Neural progenitor cell (in vitro differentiated cells): ENCODE measurements around the gene RBL2. TPM values are rescaled to one million over a fixed set of nuclear protein-coding genes. Genes with fewer than 3 reads are reported as not detected.

ENCODE experiments used
- DNase-seq: peaks from one replicate; pipeline ENCODE4 v3.0.0-alpha.2; 2016; ENCODE audit warnings: low spot score
- H2AFZ ChIP-seq: fragments of 200-600 bp; sonication (generic); replicated peaks from 2 replicates; pipeline ENCODE4 v1.6.1; 2016; ENCODE audit warnings: antibody characterized with exemption
- H3F3A ChIP-seq: fragments of 200-600 bp; sonication (generic); 2 replicates; pipeline ENCODE4 v1.6.1; 2016; ENCODE audit warnings: antibody characterized with exemption, low read depth
- H3K27ac ChIP-seq: fragments of 200-600 bp; sonication (generic); 2 replicates; pipeline ENCODE4 v1.5.1; 2016; ENCODE audit warnings: mild to moderate bottlenecking
- H3K27me3 ChIP-seq: fragments of 200-600 bp; sonication (generic); 2 replicates; pipeline ENCODE4 v1.6.1; 2016; ENCODE audit warnings: mild to moderate bottlenecking, moderate library complexity
- H3K36me3 ChIP-seq: fragments of 200-600 bp; sonication (generic); 2 replicates; pipeline ENCODE4 v1.5.1; 2016
- H3K4me1 ChIP-seq: fragments of 200-600 bp; sonication (generic); 2 replicates; pipeline ENCODE4 v1.6.1; 2016; ENCODE audit warnings: mixed run types
- H3K4me2 ChIP-seq: fragments of 200-600 bp; sonication (generic); 2 replicates; pipeline ENCODE4 v1.6.1; 2016
- H3K4me3 ChIP-seq: fragments of 200-600 bp; sonication (generic); 2 replicates; pipeline ENCODE4 v1.5.1; 2016
- H3K79me2 ChIP-seq: fragments of 200-600 bp; sonication (generic); 2 replicates; pipeline ENCODE4 v1.6.1; 2016; ENCODE audit warnings: low read depth
- H3K9ac ChIP-seq: fragments of 200-600 bp; sonication (generic); 2 replicates; pipeline ENCODE4 v1.6.1; 2016
- H3K9me3 ChIP-seq: fragments of 200-600 bp; sonication (generic); 2 replicates; pipeline ENCODE4 v1.5.1; 2016; ENCODE audit warnings: low read depth
- H4K20me1 ChIP-seq: fragments of 200-600 bp; sonication (generic); 2 replicates; pipeline ENCODE4 v1.6.1; 2016; ENCODE audit warnings: low read depth
- H3K27ac Mint-ChIP-seq: 3 replicates; pipeline ENCODE4 v1.8.0; 2021; ENCODE audit warnings: mixed read lengths
- H3K27me3 Mint-ChIP-seq: 2 replicates; pipeline ENCODE4 v1.8.0; 2022; ENCODE audit warnings: low read depth, mild to moderate bottlenecking, inconsistent platforms, moderate library complexity, mixed read lengths; ENCODE audit not compliant: insufficient read depth
- H3K36me3 Mint-ChIP-seq: 3 replicates; pipeline ENCODE4 v1.8.0; 2021; ENCODE audit warnings: mixed read lengths
- H3K4me1 Mint-ChIP-seq: 3 replicates; pipeline ENCODE4 v1.8.0; 2021; ENCODE audit warnings: mixed read lengths
- H3K4me3 Mint-ChIP-seq: 3 replicates; pipeline ENCODE4 v1.8.0; 2021; ENCODE audit warnings: mild to moderate bottlenecking, moderate library complexity, mixed read lengths
- H3K9me3 Mint-ChIP-seq: 3 replicates; pipeline ENCODE4 v1.8.0; 2020; ENCODE audit warnings: mixed read lengths
- CTCF ChIP-seq: fragments of 200-600 bp; sonication (generic); IDR thresholded peaks from 2 replicates; pipeline ENCODE4 v1.5.1; 2017; ENCODE audit warnings: antibody characterized with exemption, mild to moderate bottlenecking
- EZH2 ChIP-seq: fragments of 200-600 bp; sonication (generic); IDR thresholded peaks from 2 replicates; pipeline ENCODE4 v1.6.1; 2017; ENCODE audit warnings: antibody characterized with exemption, mild to moderate bottlenecking, moderate library complexity
- EZH2phosphoT487 ChIP-seq: fragments of 200-600 bp; sonication (generic); IDR thresholded peaks from 2 replicates; pipeline ENCODE4 v1.6.1; 2017; ENCODE audit warnings: antibody characterized with exemption
- total RNA-seq: library from RNA; depleted of rRNA; stranded (reverse); fragments of >200 nt; gene quantifications from 2 replicates; pipeline ENCODE4 v1.2.3, GENCODE V29; 2015; ENCODE audit warnings: low replicate concordance

Gene RBL2
- total RNA-seq, 1 donor from 2014 or later = 58.1 TPM

DNA sequence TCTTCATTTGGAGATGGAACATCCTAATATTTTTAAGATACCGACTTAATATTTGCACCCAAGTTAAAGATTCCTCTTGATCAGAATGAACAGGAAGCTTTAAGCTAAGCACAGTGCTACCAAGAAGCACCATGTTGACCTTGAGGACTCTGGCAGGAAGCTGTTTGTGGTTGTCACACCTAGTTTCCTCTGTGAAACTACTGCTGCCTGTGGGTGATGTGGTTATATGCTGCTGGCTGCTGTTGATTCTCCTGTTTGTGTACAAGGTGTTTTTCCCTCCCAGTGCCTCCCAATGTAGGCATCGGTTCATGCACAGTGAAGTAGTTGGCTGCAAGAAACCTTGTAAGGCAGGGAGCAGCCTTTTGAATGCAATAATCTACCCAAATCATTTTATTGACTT lies 23.4 kb downstream of the RBL2 start:
- H3K36me3 Mint-ChIP-seq = peaks cover 37% of the 10 kb centered on the region
- no peaks in the 10 kb centered on the region for H3K27me3 Mint-ChIP-seq
- H3K36me3 ChIP-seq = peaks cover 13% of the 10 kb centered on the region

GRCh38 chr16:53458635-53459034 lies 24.4 kb downstream of the RBL2 start:
- Histone ChIP-seq H3K9me3 (no peaks in the 10 kb centered on the region), H3K27me3 (no peaks in the 10 kb centered on the region), H3K4me1 (no peaks in the 10 kb centered on the region), H3K79me2 (no peaks in the 10 kb centered on the region), H2AFZ (no peak overlapping the region), H3F3A (no peaks in the 10 kb centered on the region), H3K4me2 (no peak overlapping the region), H3K4me3 (no peak overlapping the region), H4K20me1 (no peaks in the 10 kb centered on the region), H3K36me3 (peaks cover 13% of the 10 kb centered on the region), H3K9ac (no peak overlapping the region), H3K27ac (no peak overlapping the region)
- no peak overlapping the region for H3K27ac Mint-ChIP-seq
- no peak overlapping the region for H3K4me3 Mint-ChIP-seq
- H3K27me3 Mint-ChIP-seq = no peaks in the 10 kb centered on the region
- H3K9me3 Mint-ChIP-seq = no peaks in the 10 kb centered on the region
- DNase-seq = no peak
- H3K36me3 Mint-ChIP-seq = peaks cover 37% of the 10 kb centered on the region
- no peak for TF ChIP-seq EZH2
- no peak for TF ChIP-seq EZH2phosphoT487
- no peak for TF ChIP-seq CTCF
- no peaks in the 10 kb centered on the region for H3K4me1 Mint-ChIP-seq

More for the DNA sequence above, 23.4 kb downstream of the RBL2 start:
- Mint-ChIP-seq H3K9me3 (no peaks in the 10 kb centered on the region), H3K27ac (no peak overlapping the region), H3K4me1 (no peaks in the 10 kb centered on the region), H3K4me3 (no peak overlapping the region)
- no peaks in the 10 kb centered on the region for H4K20me1 ChIP-seq
- no peak for TF ChIP-seq EZH2phosphoT487
- TF ChIP-seq EZH2 = no peak
- no peak for TF ChIP-seq CTCF
- no peaks in the 10 kb centered on the region for H3F3A ChIP-seq
- H3K9me3 ChIP-seq = no peaks in the 10 kb centered on the region
- no peak overlapping the region for H3K27ac ChIP-seq
- no peak overlapping the region for H3K4me3 ChIP-seq
- H2AFZ ChIP-seq = no peak overlapping the region
- H3K79me2 ChIP-seq = no peaks in the 10 kb centered on the region
- H3K9ac ChIP-seq = no peak overlapping the region
- H3K4me1 ChIP-seq = no peaks in the 10 kb centered on the region
- no peak for DNase-seq
- H3K27me3 ChIP-seq = no peaks in the 10 kb centered on the region
- no peak overlapping the region for H3K4me2 ChIP-seq

DNA sequence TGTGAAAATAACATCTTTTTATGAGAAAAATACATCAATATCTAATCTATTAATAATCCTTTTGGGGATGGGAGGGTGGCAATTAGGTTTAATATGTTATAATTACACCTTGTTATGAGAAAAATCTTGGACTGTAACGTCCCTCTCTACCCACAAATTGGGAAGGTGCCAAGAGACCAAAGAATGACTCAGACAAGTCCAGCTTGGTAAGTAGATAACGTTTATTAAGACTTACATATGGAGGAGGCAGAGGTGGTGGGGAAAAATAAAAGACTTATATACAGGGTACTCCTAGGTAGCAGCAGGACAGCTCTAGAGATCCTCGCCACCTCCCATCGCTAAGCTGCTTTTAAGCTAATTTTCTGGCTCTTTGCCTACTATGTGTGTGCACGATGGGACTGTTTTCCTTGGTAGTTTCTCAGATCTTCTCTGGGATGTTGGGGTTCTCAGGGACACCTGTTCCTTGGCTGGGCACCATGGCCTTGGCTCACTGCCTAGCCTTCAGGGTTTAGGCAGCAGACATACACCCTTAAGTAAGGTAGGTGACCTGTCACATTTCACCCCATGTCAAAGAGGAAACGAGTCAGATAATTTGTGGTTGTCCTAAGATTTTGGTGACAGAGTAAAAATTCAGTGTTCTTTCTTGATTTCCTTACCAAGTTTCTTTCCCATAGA lies 31.5 kb downstream of the RBL2 start:
- Mint-ChIP-seq H3K4me1 (peaks cover 4% of the 10 kb centered on the region), H3K27ac (peak overlapping the region; percentile 72), H3K27me3 (no peaks in the 10 kb centered on the region), H3K9me3 (no peaks in the 10 kb centered on the region), H3K36me3 (peaks cover 18% of the 10 kb centered on the region), H3K4me3 (no peak overlapping the region)
- Histone ChIP-seq H3K9ac (no peak overlapping the region), H4K20me1 (no peaks in the 10 kb centered on the region), H3K36me3 (peaks cover 21% of the 10 kb centered on the region), H3K79me2 (no peaks in the 10 kb centered on the region), H3K4me2 (no peak overlapping the region), H3K27ac (no peak overlapping the region), H3K4me1 (no peaks in the 10 kb centered on the region), H3K4me3 (no peak overlapping the region), H3K9me3 (no peaks in the 10 kb centered on the region), H2AFZ (no peak overlapping the region), H3K27me3 (no peaks in the 10 kb centered on the region), H3F3A (no peaks in the 10 kb centered on the region)
- no peak for DNase-seq
- TF ChIP-seq EZH2phosphoT487 (no peak), CTCF (no peak), EZH2 (no peak)
